DMS53 (cell line): Measurements from ENCODE around the gene NRG4.
"Not testable (repeated sequence)": the region's sequence is repeated elsewhere in the genome, so short reads cannot be mapped to it uniquely, and the experiment has no call there.

Source experiments
- DNase-seq: peaks from one replicate; lab custom pipeline; 2025; lab: John Stamatoyannopoulos, UW

NRG4 gene

GRCh38 chr15:75992897-75993296 is 19.3 kb downstream of the NRG4 start:
- DNase-seq, result no peak

DNA sequence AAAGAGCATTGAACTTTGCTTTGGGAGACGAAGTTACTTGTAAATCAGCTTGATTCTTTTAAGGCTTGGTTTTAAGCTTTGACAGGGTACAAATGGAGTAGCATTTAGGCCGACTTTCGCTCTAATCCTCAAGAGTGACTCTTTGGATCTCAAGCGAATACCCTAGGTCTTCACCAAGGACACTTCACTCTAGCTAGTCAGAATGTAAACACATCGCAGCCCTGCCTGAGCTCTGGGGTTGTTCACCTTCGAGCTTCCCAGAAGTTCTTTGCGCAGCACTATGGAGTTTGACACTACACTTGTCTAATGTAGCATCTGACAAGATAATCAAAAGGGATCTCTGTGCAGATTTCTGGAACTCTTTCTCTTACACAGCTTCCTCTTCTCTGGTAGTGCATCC is 22.3 kb downstream of the NRG4 start:
- no peak for DNase-seq

DNA sequence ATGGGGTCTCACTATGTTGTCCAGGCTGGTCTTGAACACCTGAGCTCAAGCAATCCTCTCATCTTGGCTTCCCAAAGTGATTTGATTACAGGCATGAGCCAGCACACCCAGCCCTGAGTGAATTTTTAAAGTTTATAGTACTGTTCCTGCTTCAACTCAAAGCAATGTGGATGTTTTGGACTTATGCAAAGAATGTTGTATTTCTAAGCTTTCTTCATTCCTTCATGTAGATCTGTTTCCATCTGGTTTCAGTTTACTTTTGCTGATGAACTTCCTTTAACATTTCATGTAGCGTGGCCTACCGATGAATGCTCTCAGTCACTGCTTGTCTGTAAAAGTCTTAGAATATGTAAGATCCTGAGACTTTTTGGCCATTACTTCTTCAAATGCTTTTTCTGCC is 23.2 kb downstream of the NRG4 start:
- DNase-seq, result no peak

- DNase-seq, result no peak
These were observed 26.3 kb downstream of the NRG4 start for GRCh38 chr15:75985971-75986370.

GRCh38 chr15:75984706-75985105 is 27.5 kb downstream of the NRG4 start:
- DNase-seq, result not testable (repeated sequence)

- no peak for DNase-seq
These were observed 29.8 kb downstream of the NRG4 start for GRCh38 chr15:75982468-75982867.

GRCh38 chr15:75981149-75981815 is 30.9 kb downstream of the NRG4 start:
- DNase-seq, result no peak

- not testable (repeated sequence) for DNase-seq
These were observed 35.5 kb downstream of the NRG4 start for GRCh38 chr15:75976766-75977165.

GRCh38 chr15:75966073-75966472 is 46.2 kb downstream of the NRG4 start:
- no peak for DNase-seq

DNA sequence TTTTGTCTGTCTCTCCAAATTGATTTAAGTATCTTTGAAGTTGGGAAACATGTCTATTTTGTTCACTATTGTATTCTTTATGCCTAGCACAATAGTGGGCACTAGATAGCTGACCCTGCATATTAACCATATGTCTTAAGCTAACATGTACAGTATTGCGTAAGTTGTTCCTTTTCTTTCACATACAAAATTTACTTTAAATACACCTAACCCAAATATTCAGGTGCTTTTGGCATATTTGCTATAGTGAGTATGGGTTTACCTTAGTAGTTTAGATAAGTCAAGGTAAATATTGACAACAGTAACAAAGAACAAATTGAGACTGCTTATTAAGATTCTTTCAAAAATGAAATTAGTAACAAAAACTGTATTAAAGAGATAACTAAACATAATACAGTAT is 50.9 kb downstream of the NRG4 start:
- peak; percentile 4 for DNase-seq

GRCh38 chr15:75955720-75956119 is 56.5 kb downstream of the NRG4 start:
- DNase-seq, result no peak

- no peak for DNase-seq
These were observed 59.7 kb downstream of the NRG4 start for GRCh38 chr15:75952525-75952924.

- no peak for DNase-seq
These were observed 63.4 kb downstream of the NRG4 start for GRCh38 chr15:75948761-75949296.

- no peak for DNase-seq
These were observed 65.1 kb downstream of the NRG4 start for GRCh38 chr15:75947092-75947491.

GRCh38 chr15:75945953-75946352 is 66.3 kb downstream of the NRG4 start:
- no peak for DNase-seq

- no peak for DNase-seq
These were observed 68.5 kb downstream of the NRG4 start for GRCh38 chr15:75943713-75944215.

DNA sequence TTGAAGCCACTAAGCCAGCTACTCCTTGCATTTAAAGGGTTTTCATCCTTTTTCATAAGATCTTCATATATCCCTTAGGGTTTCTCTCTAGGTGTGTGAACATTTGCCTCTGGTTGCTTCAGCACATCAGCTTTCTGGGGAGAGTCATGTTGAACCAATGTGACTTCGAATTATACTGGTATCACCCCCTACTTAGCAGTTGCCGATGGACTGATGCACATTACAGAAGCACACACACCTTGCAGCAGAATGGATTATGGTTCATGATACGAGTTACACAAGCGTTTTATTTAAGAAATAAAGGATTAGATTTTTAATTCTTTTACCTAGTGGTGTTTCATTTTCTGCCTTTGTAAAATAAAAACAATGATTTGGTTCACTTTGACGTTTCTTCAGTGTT is 69.0 kb downstream of the NRG4 start:
- no peak for DNase-seq

DNA sequence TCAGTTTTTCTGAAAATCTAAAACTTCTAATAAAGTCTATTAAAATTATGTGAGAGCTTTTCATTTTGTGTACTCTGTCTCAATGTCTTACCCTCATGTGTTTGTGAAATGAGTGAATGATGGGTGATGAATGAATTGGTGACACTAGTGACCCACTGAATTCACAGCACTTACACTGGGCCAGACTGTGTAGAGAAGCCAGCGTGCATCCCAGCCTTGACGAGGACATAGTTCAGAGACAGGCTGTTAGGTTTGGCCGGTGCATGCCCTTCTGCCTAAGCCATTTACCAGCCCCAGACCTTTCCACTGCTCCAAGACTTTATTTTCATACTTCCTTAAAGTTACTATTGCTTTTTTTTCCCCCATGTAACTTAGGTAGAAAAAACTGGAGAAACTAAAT is 69.8 kb downstream of the NRG4 start:
- DNase-seq, result no peak

DNA sequence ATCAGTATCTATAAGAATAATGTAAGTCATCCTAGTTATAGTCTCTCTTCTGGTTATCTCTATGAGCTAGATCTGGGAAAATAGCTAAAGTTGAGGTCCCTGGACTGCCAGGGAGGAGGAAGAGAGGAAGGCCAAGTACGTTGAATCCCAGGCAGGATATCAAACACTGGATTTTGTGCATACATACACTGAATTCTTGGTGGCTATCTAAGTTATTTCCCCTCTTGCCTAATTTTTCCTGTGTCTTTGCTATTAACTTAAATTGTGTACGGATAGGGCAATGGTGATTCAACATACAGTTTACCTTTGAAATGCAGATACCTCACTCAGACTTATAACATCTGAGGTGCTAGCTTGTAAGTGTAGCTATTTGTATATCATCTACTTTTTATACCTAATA is 81.4 kb downstream of the NRG4 start:
- no peak for DNase-seq

DNA sequence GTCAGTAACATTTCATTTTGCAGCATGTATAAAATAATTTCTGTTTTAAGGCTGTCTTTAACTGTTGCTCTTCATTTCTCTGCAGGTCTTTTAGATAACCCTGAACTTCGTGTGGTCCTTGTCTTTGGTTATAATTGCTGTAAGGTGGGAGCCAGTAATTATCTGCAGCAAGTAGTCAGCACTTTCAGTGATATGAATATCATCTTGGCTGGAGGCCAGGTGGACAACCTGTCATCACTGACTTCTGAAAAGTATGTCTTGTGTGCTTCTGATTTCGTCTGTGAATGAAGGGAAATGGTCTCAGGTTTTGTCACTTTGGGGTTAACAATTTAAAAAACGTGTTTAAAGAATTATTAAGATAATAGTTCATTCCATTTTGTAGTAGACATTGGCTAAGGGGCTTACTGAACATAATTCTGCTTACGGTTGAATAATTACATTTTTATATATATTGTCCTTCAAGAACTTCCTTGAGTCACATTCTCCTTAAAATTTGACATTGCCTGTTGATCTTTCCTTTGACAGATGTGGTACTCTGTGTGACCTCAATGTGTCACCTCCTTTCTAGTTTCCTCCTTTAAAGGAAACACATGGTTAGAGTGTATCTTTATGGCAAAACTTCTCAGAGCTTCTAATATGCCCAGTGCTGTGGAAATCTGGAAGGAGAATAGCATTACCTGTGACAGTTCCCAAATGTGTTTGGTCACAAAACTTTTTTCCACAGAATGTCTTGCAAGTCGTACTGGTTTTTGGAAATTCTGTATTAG is 82.2 kb downstream of the NRG4 start:
- DNase-seq, result no peak

DNA sequence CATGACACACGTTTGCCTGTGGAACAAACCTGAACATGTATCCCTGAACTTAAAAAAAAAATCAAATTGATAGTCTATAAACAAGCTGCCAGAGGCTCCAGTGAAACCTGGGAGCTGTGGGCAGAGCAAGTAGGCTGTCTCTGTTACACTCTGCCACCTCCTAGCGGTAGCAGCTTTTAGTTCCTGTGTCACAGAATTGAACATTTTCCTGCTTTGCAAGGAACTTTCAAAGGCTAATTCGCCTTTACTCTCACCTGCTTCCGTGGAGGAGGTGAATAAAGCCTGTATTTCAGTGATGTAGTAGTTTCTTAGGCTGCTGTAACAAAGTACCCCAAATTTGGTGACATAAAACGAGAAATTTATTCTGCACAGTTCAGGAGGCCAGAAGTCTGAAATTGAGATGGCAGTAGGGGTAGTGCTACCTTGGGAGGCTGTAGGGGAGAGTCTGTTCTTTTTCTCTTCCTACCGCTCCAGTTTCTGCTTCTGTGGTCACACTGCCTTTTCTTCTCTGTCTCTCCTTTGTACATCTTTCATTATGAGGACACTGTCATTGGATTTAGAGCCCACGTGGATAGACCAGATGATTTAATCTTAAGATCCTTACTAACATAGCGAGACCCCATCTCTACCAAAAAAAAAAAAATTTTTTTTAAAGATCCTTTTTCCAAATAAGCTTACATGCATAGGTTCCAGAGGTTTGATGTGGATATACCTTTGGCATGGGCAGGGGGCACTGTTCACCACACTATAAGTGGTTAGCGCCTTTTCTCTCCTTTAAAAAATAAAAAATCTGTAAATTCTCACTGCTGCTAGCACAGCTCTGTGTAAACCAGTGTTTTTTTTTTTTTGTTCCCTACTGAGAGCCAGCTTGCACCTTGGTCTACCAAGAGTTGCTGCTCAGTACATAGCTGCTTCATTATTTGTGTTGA is 83.3 kb downstream of the NRG4 start:
- DNase-seq, result peak; percentile 71

- DNase-seq, result no peak
These were observed 84.6 kb downstream of the NRG4 start for GRCh38 chr15:75927601-75928000.
